ENCODE results near the gene ZNF462. TPM values are rescaled to one million over a fixed set of nuclear protein-coding genes. Genes with fewer than 3 reads are reported as not detected.

ZNF462 gene
- total RNA-seq, 1 experiment from 2014 or later: 121 TPM

DNA sequence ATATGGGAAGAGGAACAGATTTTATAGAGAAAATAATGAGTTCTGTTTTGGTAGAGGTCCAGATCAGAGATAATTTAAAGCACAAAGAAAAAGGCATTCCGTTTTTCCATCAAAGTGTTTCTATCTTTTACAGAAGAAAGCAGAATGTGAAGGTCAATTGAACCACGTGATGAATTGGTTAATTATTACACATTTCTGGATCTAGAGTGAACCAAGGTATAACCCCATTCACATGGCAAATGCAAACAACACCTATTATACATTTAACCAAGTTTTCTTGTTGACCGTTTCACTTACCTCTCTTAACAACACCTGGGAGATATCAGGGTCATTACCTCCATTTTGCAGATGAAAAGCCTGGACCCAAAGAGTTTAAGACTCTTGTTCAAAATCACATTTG, 34.9 kb upstream of the ZNF462 start:
- no peak overlapping the region for H3K4me3 Mint-ChIP-seq
- no peaks in the 10 kb centered on the region for H3K27me3 Mint-ChIP-seq (ENCODE audit: low read depth)
- TF ChIP-seq TCF7 (CRISPR knock-in tag; IDR thresholded peaks at IDR 0.05; ENCODE audit: low read depth) (no peak), NR3C1 (CRISPR knock-in tag; conservative IDR thresholded peaks at IDR 0.05; ENCODE audit: low read depth) (no peak), ZNF317 (CRISPR knock-in tag; IDR thresholded peaks at IDR 0.05; ENCODE audit: borderline replicate concordance, low read depth) (no peak)
- POLR2A ChIA-PET: no interaction called here
- peaks cover 19% of the 10 kb centered on the region for H3K9me3 Mint-ChIP-seq
- H3K36me3 Mint-ChIP-seq: peaks cover under 1% of the 10 kb centered on the region; the same call in 1 of the 2 replicates
- ATAC-seq (no peak), DNase-seq (ENCODE audit: low spot score) (no peak)
- no peak overlapping the region for H3K27ac Mint-ChIP-seq
- H3K4me1 Mint-ChIP-seq: no peaks in the 10 kb centered on the region
- CTCF ChIA-PET: no interaction called here

DNA sequence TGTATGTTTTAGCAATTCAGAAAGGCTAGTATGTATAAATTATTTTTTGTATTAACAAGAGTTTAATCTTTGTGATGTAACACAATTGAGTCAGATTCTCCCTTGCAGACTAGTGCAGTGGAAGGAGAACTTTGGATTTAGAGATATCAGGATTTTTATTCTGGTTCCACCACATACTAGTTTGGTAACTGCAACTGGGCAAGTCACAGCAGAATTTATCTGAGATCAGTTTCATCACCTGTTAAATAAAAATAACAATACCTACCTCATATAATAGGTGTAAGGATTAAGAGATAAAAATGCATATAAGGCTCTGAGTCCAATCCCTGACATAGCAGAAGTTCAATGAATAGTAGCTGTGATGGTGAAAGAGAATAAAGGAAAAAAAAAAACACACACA, 34.0 kb upstream of the ZNF462 start:
- POLR2A ChIA-PET: no interaction called here
- Mint-ChIP-seq H3K27ac (no peak overlapping the region), H3K9me3 (peaks cover 19% of the 10 kb centered on the region), H3K27me3 (ENCODE audit: low read depth) (no peaks in the 10 kb centered on the region), H3K36me3 (peaks cover 6% of the 10 kb centered on the region; the same call in 1 of the 2 replicates), H3K4me1 (no peaks in the 10 kb centered on the region), H3K4me3 (no peak overlapping the region)
- TF ChIP-seq, protein P1, sequence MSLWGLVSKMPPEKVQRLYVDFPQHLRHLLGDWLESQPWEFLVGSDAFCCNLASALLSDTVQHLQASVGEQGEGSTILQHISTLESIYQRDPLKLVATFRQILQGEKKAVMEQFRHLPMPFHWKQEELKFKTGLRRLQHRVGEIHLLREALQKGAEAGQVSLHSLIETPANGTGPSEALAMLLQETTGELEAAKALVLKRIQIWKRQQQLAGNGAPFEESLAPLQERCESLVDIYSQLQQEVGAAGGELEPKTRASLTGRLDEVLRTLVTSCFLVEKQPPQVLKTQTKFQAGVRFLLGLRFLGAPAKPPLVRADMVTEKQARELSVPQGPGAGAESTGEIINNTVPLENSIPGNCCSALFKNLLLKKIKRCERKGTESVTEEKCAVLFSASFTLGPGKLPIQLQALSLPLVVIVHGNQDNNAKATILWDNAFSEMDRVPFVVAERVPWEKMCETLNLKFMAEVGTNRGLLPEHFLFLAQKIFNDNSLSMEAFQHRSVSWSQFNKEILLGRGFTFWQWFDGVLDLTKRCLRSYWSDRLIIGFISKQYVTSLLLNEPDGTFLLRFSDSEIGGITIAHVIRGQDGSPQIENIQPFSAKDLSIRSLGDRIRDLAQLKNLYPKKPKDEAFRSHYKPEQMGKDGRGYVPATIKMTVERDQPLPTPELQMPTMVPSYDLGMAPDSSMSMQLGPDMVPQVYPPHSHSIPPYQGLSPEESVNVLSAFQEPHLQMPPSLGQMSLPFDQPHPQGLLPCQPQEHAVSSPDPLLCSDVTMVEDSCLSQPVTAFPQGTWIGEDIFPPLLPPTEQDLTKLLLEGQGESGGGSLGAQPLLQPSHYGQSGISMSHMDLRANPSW (CRISPR knock-in tag; conservative IDR thresholded peaks at IDR 0.05; ENCODE audit: low read depth): no peak
- TF ChIP-seq AR (CRISPR knock-in tag; IDR thresholded peaks at IDR 0.05) (no peak), IRF2 (CRISPR knock-in tag; IDR thresholded peaks at IDR 0.05; ENCODE audit: borderline replicate concordance, low read depth) (no peak), ZNF671 (CRISPR knock-in tag; IDR thresholded peaks at IDR 0.05) (no peak), MYBL2 (CRISPR knock-in tag; IDR thresholded peaks at IDR 0.05) (no peak), ZNF232 (CRISPR knock-in tag; IDR thresholded peaks at IDR 0.05) (no peak), NFATC4 (CRISPR knock-in tag; IDR thresholded peaks at IDR 0.05) (no peak), TP53 (CRISPR knock-in tag; IDR thresholded peaks at IDR 0.05) (no peak), KAT7 (CRISPR knock-in tag; IDR thresholded peaks at IDR 0.05; ENCODE audit: borderline replicate concordance) (no peak), NR3C1 (CRISPR knock-in tag; conservative IDR thresholded peaks at IDR 0.05; ENCODE audit: low read depth) (no peak), ZNF219 (CRISPR knock-in tag; IDR thresholded peaks at IDR 0.05; ENCODE audit: borderline replicate concordance) (no peak), MAX (CRISPR knock-in tag; IDR thresholded peaks at IDR 0.05) (no peak), FOXP1 (CRISPR knock-in tag; IDR thresholded peaks at IDR 0.05; ENCODE audit: borderline replicate concordance) (no peak), CREM (CRISPR knock-in tag; IDR thresholded peaks at IDR 0.05) (no peak), TEAD4 (CRISPR knock-in tag; IDR thresholded peaks at IDR 0.05) (no peak), ZNF532 (CRISPR knock-in tag; IDR thresholded peaks at IDR 0.05; ENCODE audit: borderline replicate concordance) (no peak), USF2 (CRISPR knock-in tag; IDR thresholded peaks at IDR 0.05) (no peak), GTF2I (CRISPR knock-in tag; conservative IDR thresholded peaks at IDR 0.05) (no peak), SP1 (CRISPR knock-in tag; conservative IDR thresholded peaks at IDR 0.05) (no peak)
- TF ChIP-seq, protein P2, sequence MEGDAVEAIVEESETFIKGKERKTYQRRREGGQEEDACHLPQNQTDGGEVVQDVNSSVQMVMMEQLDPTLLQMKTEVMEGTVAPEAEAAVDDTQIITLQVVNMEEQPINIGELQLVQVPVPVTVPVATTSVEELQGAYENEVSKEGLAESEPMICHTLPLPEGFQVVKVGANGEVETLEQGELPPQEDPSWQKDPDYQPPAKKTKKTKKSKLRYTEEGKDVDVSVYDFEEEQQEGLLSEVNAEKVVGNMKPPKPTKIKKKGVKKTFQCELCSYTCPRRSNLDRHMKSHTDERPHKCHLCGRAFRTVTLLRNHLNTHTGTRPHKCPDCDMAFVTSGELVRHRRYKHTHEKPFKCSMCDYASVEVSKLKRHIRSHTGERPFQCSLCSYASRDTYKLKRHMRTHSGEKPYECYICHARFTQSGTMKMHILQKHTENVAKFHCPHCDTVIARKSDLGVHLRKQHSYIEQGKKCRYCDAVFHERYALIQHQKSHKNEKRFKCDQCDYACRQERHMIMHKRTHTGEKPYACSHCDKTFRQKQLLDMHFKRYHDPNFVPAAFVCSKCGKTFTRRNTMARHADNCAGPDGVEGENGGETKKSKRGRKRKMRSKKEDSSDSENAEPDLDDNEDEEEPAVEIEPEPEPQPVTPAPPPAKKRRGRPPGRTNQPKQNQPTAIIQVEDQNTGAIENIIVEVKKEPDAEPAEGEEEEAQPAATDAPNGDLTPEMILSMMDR (IDR thresholded peaks at IDR 0.05): no peak
- ATAC-seq: no peak
- CTCF ChIA-PET: no interaction called here
- no peak for DNase-seq (ENCODE audit: low spot score)
